ENCODE measurements around the gene ATRNL1.

The ATRNL1 gene

GRCh38 chr10:115711306-115711705 lies 618.1 kb downstream of the ATRNL1 start:
- TF ChIP-seq CTCF (IDR thresholded peaks at IDR 0.05): no peak

- TF ChIP-seq CTCF (IDR thresholded peaks at IDR 0.05): no peak
Measured at GRCh38 chr10:115720121-115720520, 627.0 kb downstream of the ATRNL1 start.

DNA sequence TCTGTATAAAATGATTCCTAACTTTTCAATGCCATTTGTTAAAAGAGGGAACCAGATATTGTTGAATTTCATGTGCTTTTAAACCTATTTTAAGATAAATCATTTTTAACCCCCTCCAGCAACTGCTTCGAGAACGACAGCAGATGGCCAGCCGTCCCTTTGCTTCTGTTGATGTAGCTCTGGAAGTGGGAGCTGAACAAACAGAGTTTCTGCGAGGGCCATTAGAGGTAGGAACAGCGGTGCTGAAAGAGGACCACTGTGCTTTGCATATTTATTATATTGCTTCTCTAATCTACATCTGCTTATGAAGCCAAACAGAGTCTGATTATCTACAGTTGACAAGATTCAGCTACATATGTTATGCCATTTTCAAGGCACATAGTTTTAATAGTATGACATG lies 634.0 kb downstream of the ATRNL1 start:
- TF ChIP-seq CTCF (IDR thresholded peaks at IDR 0.05): no peak

GRCh38 chr10:115744089-115744488 lies 650.9 kb downstream of the ATRNL1 start:
- no peak for TF ChIP-seq CTCF (IDR thresholded peaks at IDR 0.05)

GRCh38 chr10:115745943-115746342 lies 652.8 kb downstream of the ATRNL1 start:
- no peak for TF ChIP-seq CTCF (IDR thresholded peaks at IDR 0.05)

DNA sequence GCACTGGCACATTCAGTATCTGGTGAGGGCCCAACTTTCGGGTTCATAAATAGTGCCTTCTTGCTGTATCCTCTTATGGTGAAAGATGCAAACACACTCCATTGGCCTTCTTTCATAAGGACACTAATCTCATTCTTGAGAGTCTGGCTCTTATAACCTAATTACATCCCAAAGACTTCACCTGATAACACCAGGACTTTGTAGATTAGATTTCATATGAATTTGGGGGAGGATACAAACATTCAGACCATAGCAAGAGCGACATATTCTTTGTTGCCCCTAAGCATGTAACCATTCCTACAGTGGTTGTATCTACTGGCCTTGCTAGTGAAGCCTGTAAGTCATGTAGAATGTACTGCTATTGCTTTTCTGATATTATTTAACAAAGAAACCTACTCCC lies 654.6 kb downstream of the ATRNL1 start:
- no peak for TF ChIP-seq CTCF (IDR thresholded peaks at IDR 0.05)

DNA sequence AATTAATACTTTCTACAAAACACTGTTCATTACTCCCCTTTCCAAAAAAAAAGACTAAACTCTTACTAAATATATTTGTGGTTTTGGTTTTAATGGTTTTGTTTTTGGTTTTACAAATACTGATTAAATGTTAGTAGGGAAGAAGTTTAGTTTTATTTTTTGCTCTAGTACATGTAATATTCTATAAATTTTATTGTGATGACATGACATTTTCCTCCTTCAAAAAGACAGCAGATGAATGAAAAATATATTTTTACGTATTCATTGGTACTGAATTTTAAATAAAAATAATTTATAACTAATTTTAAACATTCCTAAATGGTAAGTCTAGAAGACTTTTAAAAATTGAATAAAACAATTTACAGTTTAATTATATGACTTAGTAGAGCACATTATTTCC lies 667.0 kb downstream of the ATRNL1 start:
- TF ChIP-seq CTCF (IDR thresholded peaks at IDR 0.05): no peak

DNA sequence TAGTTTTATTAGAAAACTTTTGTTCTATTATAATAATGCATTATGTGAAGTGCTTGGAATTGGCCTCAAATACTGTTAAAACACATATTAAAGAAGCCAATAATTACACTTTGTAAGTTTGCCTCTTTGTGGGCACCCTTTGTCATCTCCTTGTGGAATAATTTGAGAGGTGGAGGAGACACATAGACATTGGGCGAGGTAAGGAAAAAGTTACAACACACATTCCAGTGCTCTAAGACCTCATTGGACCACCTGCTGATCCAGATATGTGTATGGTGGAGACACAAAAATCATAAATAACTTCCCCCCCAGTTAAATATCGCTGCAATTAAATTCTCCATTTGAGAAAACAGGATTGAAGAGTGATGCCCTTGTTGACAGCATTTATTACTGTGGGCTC lies 668.0 kb downstream of the ATRNL1 start:
- TF ChIP-seq CTCF (IDR thresholded peaks at IDR 0.05): no peak

All from LNCAP (cell line).